HepG2 (cell line): Measurements from ENCODE around the gene FASTKD1. TPM values are rescaled to one million over a fixed set of nuclear protein-coding genes. Genes with fewer than 3 reads are reported as not detected.

Experiments used
- ETV5 ChIP-seq: IDR thresholded peaks from 2 replicates; pipeline ENCODE4 v1.6.1; 2018; ENCODE audit warnings: missing biosample characterization, missing genetic modification reagents, inconsistent platforms, borderline replicate concordance
- EZH2 ChIP-seq: conservative IDR thresholded peaks from 2 replicates; pipeline ENCODE4 v1.6.1; 2012; ENCODE audit warnings: mild to moderate bottlenecking, low read depth, low read length, moderate library complexity
- HNRNPH1 ChIP-seq: fragments of 200-400 bp; formaldehyde crosslinking; optimal IDR thresholded peaks from 2 replicates; pipeline ENCODE3; 2017; ENCODE audit warnings: mild to moderate bottlenecking, low read depth, low read length
- KDM5B ChIP-seq: sonication (generic); formaldehyde crosslinking; IDR thresholded peaks from 2 replicates; pipeline ENCODE4 v1.4.0; 2020; ENCODE audit warnings: missing genetic modification reagents, mild to moderate bottlenecking, borderline replicate concordance
- PHF21A ChIP-seq: sonication (generic); formaldehyde crosslinking; IDR thresholded peaks from 2 replicates; pipeline ENCODE4 v1.5.0; 2020; ENCODE audit warnings: mild to moderate bottlenecking, missing genetic modification reagents
- PHF8 ChIP-seq: sonication (generic); formaldehyde crosslinking; IDR thresholded peaks from 2 replicates; pipeline ENCODE4 v1.5.0; 2020; ENCODE audit warnings: missing genetic modification reagents
- RCOR2 ChIP-seq: IDR thresholded peaks from 2 replicates; pipeline ENCODE4 v1.6.1; 2016; ENCODE audit warnings: missing biosample characterization, missing genetic modification reagents
- TEF ChIP-seq: sonication (generic); formaldehyde crosslinking; IDR thresholded peaks from 2 replicates; pipeline ENCODE4 v1.5.0; 2020; ENCODE audit warnings: missing genetic modification reagents
- ZBTB25 ChIP-seq: IDR thresholded peaks from 2 replicates; pipeline ENCODE4 v1.6.1; 2018; ENCODE audit warnings: missing genetic modification reagents
- ZHX2 ChIP-seq, 2 experiments: sonication (generic) in 1 of 2; formaldehyde crosslinking in 1 of 2; IDR thresholded peaks; 2 replicates each; pipeline versions ENCODE4 v1.6.1 to v1.9.0; 2014 to 2022; ENCODE audit warnings: antibody characterized with exemption in 1 of 2, borderline replicate concordance in 1 of 2, inconsistent platforms in 1 of 2, low read depth in 1 of 2, missing genetic modification reagents in 1 of 2
- ZNF703 ChIP-seq: sonication (generic); formaldehyde crosslinking; IDR thresholded peaks from 2 replicates; pipeline ENCODE4 v1.5.1; 2020; ENCODE audit warnings: missing genetic modification reagents, mild to moderate bottlenecking, moderate library complexity, borderline replicate concordance
- polyA plus RNA-seq, 8 experiments: library from polyadenylated mRNA; depleted of rRNA in 3 of 8; stranded (reverse) in 7 of 8; unstranded in 1 of 8; fragments of >200 nt; fragmentation: Illumina TruSeq in 4 of 8; extraction: Trizol in 4 of 8; gene quantifications; 2 replicates each; pipeline versions ENCODE4 v1.2.1 to v1.2.3, GENCODE V29; 2011 to 2016; ENCODE audit warnings: low read depth in 4 of 8, missing spikeins in 1 of 8, mixed read lengths in 1 of 8; ENCODE audit not compliant: insufficient read depth in 1 of 8
- total RNA-seq, 5 experiments: library from RNA; depleted of rRNA; stranded (reverse); fragments of >200 nt; fragmentation: Illumina TruSeq; extraction: Trizol; gene quantifications; 2 replicates each; pipeline ENCODE4 v1.2.3, GENCODE V29; 2016; ENCODE audit warnings: low read depth in 1 of 5
- TF ChIP-seq, protein P1 (sequence below): sonication (generic); formaldehyde crosslinking; IDR thresholded peaks from 2 replicates; pipeline ENCODE4 v1.8.1; 2023; ENCODE audit warnings: mild to moderate bottlenecking, inconsistent platforms, moderate library complexity, missing genetic modification reagents, borderline replicate concordance
- TF ChIP-seq, protein P2 (sequence below): sonication (generic); formaldehyde crosslinking; IDR thresholded peaks from 2 replicates; pipeline ENCODE4 v1.9.0; 2021; ENCODE audit warnings: missing genetic modification reagents, borderline replicate concordance
- TF ChIP-seq, protein P3 (sequence below): sonication (generic); formaldehyde crosslinking; IDR thresholded peaks from 2 replicates; pipeline ENCODE4 v1.8.0; 2022; ENCODE audit warnings: missing genetic modification reagents, mild to moderate bottlenecking, moderate library complexity, borderline replicate concordance

Gene FASTKD1
- total and polyA plus RNA-seq, 2 of the 13 experiments (the other 11 are each of a cell fraction or from before 2014, with no cell fraction given) = 35.0 to 38.0 TPM

DNA sequence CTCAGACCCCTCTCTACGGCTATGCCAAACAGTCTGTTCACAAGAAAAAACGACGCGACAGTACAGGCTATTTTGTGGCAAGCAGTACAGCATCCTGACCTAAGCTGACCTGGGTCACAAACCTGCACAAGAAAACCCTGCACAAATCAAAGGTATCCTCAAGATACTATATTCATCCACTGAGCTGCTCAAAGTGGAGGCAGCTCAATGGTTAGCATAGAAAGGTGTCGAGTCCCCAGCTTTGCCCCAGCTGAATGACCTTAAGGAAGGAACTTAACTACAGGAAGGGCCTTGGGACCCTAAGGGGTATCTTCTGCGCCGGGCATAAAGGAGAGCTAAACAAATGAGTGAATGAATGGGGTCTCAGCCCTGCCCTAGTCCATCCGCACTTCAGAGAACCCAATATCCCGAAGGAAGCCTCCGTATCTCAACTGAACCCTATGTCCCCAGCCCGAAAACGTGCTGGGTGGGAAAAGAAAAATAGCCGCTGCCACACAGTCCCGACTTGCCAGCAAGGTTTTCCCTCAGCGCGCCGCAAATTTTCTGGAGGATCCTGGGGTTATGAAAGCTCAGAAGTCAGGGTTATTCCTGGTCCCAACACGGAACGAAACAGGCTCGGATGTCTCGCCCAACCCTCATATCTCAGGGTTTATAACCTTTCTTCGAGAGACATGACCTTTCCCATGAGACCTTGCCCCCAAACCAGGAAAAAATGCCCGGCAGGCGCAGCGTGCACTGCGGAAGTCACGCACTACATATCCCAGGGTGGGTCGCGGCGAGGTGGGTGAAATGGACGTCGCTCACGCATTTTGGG lies at the start of gene FASTKD1 (continued):
- TF ChIP-seq PHF21A (CRISPR knock-in tag) = peak; percentile 80; the same call in 1 of the 2 replicates
- TF ChIP-seq, protein P1, sequence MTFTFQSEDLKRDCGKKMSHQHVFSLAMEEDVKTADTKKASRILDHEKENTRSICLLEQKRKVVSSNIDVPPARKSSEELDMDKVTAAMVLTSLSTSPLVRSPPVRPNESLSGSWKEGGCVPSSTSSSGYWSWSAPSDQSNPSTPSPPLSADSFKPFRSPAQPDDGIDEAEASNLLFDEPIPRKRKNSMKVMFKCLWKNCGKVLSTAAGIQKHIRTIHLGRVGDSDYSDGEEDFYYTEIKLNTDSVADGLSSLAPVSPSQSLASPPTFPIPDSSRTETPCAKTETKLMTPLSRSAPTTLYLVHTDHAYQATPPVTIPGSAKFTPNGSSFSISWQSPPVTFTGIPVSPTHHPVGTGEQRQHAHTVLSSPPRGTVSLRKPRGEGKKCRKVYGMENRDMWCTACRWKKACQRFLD (CRISPR knock-in tag) = 0 out of 2 replicates have a peak, but pooled peaks have one; percentile 46
- TF ChIP-seq, protein P2, sequence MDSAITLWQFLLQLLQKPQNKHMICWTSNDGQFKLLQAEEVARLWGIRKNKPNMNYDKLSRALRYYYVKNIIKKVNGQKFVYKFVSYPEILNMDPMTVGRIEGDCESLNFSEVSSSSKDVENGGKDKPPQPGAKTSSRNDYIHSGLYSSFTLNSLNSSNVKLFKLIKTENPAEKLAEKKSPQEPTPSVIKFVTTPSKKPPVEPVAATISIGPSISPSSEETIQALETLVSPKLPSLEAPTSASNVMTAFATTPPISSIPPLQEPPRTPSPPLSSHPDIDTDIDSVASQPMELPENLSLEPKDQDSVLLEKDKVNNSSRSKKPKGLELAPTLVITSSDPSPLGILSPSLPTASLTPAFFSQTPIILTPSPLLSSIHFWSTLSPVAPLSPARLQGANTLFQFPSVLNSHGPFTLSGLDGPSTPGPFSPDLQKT (CRISPR knock-in tag) = no peak
- peak; percentile 77 for TF ChIP-seq KDM5B (CRISPR knock-in tag)
- TF ChIP-seq HNRNPH1 = peak; percentile 65
- peak; percentile 79 for TF ChIP-seq RCOR2
- TF ChIP-seq ZNF703 = no peak
- peak; percentile 92 for TF ChIP-seq ZBTB25 (CRISPR knock-in tag)
- TF ChIP-seq ETV5 (CRISPR knock-in tag) = peak; percentile 90
- peak; percentile 89 for TF ChIP-seq ZHX2 (IDR thresholded peaks at IDR 0.05; ENCODE audit: low read depth)
- TF ChIP-seq ZHX2 (CRISPR knock-in tag; IDR thresholded peaks at IDR 0.05; ENCODE audit: borderline replicate concordance) = peak; percentile 29; the same call in 1 of the 2 replicates
- TF ChIP-seq, protein P3, sequence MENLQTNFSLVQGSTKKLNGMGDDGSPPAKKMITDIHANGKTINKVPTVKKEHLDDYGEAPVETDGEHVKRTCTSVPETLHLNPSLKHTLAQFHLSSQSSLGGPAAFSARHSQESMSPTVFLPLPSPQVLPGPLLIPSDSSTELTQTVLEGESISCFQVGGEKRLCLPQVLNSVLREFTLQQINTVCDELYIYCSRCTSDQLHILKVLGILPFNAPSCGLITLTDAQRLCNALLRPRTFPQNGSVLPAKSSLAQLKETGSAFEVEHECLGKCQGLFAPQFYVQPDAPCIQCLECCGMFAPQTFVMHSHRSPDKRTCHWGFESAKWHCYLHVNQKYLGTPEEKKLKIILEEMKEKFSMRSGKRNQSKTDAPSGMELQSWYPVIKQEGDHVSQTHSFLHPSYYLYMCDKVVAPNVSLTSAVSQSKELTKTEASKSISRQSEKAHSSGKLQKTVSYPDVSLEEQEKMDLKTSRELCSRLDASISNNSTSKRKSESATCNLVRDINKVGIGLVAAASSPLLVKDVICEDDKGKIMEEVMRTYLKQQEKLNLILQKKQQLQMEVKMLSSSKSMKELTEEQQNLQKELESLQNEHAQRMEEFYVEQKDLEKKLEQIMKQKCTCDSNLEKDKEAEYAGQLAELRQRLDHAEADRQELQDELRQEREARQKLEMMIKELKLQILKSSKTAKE (CRISPR knock-in tag) = peak; percentile 91
- TF ChIP-seq TEF (CRISPR knock-in tag) = no peak
- TF ChIP-seq EZH2 = no peak
- TF ChIP-seq PHF8 (CRISPR knock-in tag) = peak; percentile 87
